ENCODE data around the gene HERC2.
"Not testable (repeated sequence)": the region's sequence is repeated elsewhere in the genome, so short reads cannot be mapped to it uniquely, and the experiment has no call there.

The HERC2 gene

DNA sequence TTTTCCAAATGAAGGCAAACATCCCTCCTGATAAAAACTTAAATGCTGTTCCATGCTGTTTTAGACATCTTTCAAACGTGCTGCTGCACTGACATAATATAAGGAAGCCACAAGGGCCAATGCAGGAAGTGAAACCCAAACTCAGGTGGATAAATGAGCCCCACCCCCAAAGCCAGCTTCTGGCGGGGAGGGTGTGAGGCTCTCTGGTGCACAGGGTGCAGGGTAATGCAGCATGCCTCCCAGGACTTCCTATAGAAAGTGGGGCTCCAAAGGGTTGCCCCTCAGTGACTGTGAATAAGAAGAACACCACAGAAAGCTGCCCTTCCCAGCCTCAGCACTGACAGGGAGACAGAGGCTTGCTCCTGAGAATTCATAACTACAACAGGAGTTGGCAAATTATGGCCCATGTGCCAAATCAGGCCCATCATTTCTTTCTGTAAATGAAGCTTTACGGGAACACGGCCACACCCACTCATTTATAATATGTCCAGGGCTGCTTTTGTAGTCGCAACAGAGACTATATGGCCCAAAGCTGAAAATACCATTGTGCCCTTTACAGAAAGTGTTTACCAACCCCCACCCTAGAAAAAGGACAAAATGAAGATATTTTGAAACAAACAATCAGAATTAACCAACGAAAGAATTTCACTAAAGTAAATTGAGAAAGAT is 185.6 kb downstream of the HERC2 start:
- DNase-seq (ENCODE audit: low read depth in 3 of 3), result not testable (repeated sequence)

DNA sequence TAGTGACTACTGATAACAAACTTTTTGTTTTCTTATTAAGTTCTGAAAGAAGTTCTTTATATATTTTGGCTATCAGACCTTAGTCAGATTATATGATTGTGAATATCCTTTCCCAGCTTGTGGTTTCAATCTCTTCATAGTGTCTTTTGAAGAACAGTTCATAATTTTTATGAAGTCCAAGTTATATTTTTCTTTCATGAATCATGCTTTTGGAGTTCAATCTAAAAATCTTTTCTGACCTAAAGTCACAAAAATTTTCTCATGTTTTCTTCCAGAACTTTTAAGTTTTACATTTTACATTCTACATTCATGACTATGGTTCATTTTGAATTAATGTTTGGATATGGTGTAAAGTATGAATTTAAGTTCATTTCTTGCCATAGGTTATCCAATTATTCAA is 188.7 kb downstream of the HERC2 start:
- no peak for DNase-seq (ENCODE audit: low read depth in 3 of 3)

DNA sequence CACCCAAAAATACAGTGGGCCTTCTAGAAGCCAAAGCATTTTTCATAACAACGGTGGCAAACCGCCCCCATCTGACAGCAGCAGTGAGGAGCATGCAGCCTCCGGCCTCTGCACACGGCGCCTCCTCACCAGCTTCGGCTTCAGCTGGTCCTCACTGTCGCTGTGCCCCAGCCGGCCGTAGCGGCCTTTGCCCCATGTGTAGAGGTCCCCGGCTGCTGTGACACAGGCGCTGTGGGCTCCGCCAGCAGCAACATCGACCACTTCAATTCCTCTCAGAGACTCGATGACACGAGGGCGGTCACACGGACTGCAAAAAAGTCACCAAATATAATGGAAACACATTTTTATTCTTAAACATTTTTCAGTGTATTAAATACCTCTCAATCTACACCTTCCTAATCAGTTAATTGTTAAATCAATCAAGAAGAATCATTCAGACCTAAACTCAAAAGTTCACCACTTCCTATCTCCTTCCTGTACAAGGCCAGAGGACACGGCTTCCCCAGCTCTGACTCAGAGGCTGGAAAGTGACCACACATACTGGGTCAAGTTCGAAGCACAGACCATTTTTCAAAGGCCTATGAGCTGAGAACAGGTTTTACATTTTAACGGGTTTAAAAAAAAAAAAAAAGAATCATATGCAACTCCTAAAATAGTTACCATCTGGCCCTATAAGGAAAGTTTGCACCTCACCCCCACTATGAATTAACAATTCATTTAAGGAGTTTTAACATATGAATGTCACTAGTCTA is 189.3 kb downstream of the HERC2 start:
- DNase-seq (ENCODE audit: low read depth in 3 of 3), result no peak

DNA sequence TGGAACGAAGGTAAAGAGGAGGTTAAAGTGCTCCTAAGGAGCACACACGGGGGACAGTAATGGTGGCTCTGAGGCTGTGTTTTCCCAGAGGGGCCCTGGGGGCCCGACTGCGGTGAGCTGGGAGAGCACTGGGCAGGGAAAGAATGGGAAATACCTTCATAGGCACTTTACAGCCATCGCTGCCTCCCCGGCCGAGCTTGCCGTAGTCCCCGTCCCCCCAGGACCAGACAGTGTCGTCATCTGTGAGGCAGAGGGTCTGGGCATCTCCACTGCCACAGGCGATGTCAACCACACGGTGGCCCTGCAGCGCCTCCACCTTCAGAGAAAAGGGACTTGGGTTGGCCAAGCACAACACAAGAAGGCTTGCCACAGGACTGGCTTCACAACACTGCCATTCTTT is 190.0 kb downstream of the HERC2 start:
- no peak for DNase-seq (ENCODE audit: low read depth in 3 of 3)

- no peak for DNase-seq (ENCODE audit: low read depth in 3 of 3)
Measured at GRCh38 chr15:28131400-28131799, 190.6 kb downstream of the HERC2 start.

DNA sequence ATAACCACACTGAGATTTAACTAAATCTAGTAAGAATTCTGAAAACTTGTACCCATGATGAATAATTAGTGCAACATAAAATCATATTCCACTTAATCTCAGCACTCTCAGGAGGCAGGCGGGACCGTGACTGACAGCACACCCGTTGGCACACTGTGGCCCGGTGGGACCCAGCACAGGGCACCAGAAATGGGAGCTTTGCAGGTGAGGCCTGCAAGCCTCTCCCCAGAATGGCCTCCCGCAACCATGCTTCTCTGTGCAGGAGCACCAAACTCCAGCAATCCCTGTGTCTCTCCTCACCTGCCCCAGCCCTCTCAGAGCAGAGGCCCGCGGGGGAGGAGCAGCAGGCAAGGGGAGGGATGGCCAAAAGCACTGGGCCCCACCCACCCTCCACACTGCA is 191.3 kb downstream of the HERC2 start:
- no peak for DNase-seq (ENCODE audit: low read depth in 3 of 3)

DNA sequence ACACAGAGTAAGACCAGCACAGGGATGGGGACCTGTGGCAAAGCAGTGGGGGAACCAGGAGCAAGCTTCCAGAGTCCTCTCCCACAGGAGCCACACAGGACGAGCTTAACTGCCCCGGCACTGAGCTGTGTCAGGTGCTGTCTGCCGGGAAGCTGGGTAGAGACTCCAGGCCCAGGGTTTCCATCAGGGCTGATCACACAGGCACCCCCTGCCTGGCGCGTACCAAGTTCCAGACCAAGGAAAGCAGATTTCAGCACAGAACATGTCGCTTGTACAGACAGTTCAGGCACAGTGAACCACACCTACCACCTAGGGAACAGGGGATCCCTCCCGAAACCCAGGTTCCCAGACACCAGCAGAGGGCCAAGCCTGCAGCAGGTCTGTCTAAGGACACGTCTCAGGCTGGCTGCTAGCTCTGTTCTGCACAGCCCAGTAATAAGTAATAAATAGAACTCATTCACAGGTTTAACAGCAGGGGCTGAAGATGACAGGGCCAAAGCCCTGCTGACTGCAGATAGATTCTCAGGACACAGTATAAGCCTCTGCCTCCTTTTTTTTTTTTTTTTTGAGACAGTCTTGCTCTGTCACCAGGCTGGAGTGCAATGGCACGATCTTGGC is 192.6 kb downstream of the HERC2 start:
- no peak for DNase-seq (ENCODE audit: low read depth in 3 of 3)

GRCh38 chr15:28128031-28128430 is 193.9 kb downstream of the HERC2 start:
- no peak for DNase-seq (ENCODE audit: low read depth in 3 of 3)

DNA sequence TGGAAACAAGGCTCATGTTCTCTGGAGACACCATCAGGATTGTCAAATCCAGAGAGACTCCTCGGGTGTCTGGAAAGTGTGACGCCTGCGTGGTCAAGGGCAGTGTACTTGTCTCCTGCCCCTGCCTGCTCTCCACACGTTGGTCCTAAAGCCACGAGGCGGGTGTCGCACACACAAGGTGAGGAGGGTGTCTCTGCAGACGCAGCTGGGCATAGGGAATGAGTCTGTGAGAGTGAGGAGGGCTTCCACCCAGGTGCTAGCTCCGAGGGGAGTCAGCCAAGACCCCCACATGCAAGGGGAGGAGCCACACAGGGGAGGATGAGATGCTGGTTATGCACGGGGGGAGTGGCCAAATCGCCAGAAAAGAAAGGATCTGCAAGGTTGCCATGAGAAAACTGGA is 194.9 kb downstream of the HERC2 start:
- DNase-seq (ENCODE audit: low read depth in 3 of 3), result no peak

GRCh38 chr15:28125673-28126651 is 196.0 kb downstream of the HERC2 start:
- DNase-seq (ENCODE audit: low read depth in 3 of 3), result no peak

DNA sequence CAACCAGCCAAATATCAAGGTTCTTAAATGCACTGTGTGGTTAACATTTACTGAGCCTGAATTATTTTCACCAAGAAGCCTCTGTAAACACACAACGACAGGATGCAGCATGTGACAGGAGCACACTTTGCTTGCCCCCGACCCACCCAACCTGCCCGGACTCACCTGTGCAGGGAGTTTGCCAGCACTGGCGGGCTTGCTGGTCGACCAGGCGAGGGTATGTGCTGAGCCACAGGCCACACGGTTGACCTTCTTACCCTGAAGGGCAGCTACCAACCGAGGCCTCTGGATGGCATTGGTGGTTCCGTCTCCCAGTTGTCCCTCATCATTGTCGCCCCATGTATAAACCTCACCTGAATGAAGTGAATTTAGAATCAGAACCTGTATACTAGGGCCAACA is 197.1 kb downstream of the HERC2 start:
- no peak for DNase-seq (ENCODE audit: low read depth in 3 of 3)

- DNase-seq (ENCODE audit: low read depth in 3 of 3), result no peak
Measured at GRCh38 chr15:28123408-28124023, 198.5 kb downstream of the HERC2 start.

- no peak for DNase-seq (ENCODE audit: low read depth in 3 of 3)
Measured at GRCh38 chr15:28122038-28122949, 199.7 kb downstream of the HERC2 start.

- DNase-seq (ENCODE audit: low read depth in 3 of 3), result not testable (repeated sequence)
Measured at GRCh38 chr15:28121577-28121976, 200.4 kb downstream of the HERC2 start.

DNA sequence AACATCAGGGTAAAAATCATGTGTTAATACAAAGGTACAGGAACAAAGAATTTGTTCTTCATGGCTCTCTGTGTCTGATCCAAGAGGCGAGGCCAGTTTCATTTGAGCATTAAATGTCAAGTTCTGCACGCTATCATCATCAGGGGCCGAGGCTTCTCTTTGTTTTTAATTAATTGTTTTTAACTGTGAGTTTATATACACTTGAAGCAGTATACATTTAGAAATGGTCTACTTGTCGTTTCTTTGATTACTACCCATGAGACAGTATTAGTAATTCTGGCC is 201.7 kb downstream of the HERC2 start:
- no peak for DNase-seq (ENCODE audit: low read depth in 3 of 3)

DNA sequence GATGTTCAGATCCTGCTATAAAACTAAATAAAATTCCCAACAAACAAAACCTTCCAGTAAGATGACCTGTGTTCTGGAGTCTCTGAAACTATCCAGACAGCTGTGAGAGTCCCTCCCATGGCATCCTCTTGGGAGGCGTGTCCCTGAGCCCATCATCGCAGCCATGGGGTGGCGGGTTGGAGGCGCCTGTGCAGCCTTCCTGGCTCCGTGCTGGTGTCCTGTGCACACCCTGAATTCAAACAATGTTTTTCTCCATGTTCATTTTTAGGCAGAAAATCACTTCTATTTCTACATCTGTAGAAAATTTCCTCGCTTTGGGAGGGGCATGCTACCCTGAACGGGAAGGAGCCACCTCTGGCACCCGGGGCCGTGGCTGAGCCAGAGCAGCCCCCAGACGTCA is 203.4 kb downstream of the HERC2 start:
- DNase-seq (ENCODE audit: low read depth in 3 of 3), result no peak

GRCh38 chr15:28118083-28118482 is 203.9 kb downstream of the HERC2 start:
- no peak for DNase-seq (ENCODE audit: low read depth in 3 of 3)

GRCh38 chr15:28117432-28117990 is 204.5 kb downstream of the HERC2 start:
- DNase-seq (ENCODE audit: low read depth in 3 of 3), result no peak

- DNase-seq (ENCODE audit: low read depth in 3 of 3), result no peak
Measured at GRCh38 chr15:28116521-28117431, 205.2 kb downstream of the HERC2 start.

Measured in stimulated activated CD4-positive, alpha-beta T cell treated with anti-CD3 and anti-CD28 coated beads, TNF-alpha, amount 100 ng/mL, for 48 hours (primary cell).